Measurements from ENCODE around the gene CLK3. TPM values are rescaled to one million over a fixed set of nuclear protein-coding genes. Genes with fewer than 3 reads are reported as not detected.
A peak's percentile ranks its signal among the peaks of the same experiment; 100 is the strongest.

CLK3 gene
- total and polyA plus RNA-seq, 2 donors (not counting 3 experiments of a cell fraction or from before 2014, with no cell fraction given) = 75.5 to 121 TPM

- peak overlapping the region; percentile 98 for H3K9ac ChIP-seq (replicated peaks; ENCODE audit: extremely low read depth, insufficient read depth, low read length)
- peak overlapping the region; percentile 77 for H3K4me2 ChIP-seq (ENCODE audit: insufficient read depth, low read length)
- BruUV-seq (replicated peaks) = no TSS peak
- H3K4me3 ChIP-seq (replicated peaks in 1 of 3; ENCODE audit: insufficient read depth in 1 of 3, low read depth in 1 of 3, low read length in 3 of 3) = peak overlapping the region; percentile 21 to 93 (median 91)
- DNase-seq (ENCODE audit: low read depth, low spot score) = peak; percentile 77
- peaks cover 35% of the 10 kb centered on the region for H3K79me2 ChIP-seq (ENCODE audit: control insufficient read depth, insufficient read depth, low read length)
- FAIRE-seq = peak; percentile 63
- H3K27me3 ChIP-seq (ENCODE audit: control insufficient read depth in 2 of 2, insufficient read depth in 2 of 2, low read length in 2 of 2) = no peaks in the 10 kb centered on the region
- peaks cover 0 to 1% of the 10 kb centered on the region in 2 experiments for H3K36me3 ChIP-seq (ENCODE audit: control insufficient read depth in 2 of 2, extremely low read depth in 1 of 2, insufficient read depth in 2 of 2, low read length in 2 of 2)
- H3K4me1 ChIP-seq (ENCODE audit: control insufficient read depth, extremely low read depth, insufficient read depth, low read length) = peaks cover 9% of the 10 kb centered on the region
- H3K27ac ChIP-seq (ENCODE audit: insufficient read depth, low read depth, low read length) = no peak overlapping the region
- H2AFZ ChIP-seq (ENCODE audit: low read depth, low read length) = peak overlapping the region; percentile 82
- dilution Hi-C loops (cut with MboI; ENCODE audit: extremely low pct_ligation_motif_present, low sequenced_read_pairs) = no loop called here
- H3K9me1 ChIP-seq (replicated peaks; ENCODE audit: control insufficient read depth, extremely low read depth, insufficient read depth, low read length) = no peaks in the 10 kb centered on the region
- intact Hi-C loops (cut with micrococcal nuclease) = loop anchor here (1.0 to 2.0 kb wide), 4 partner anchors 15 to 153 kb away; partner anchors contain the start of gene UBL7
- ChIA-PET CTCF (interaction anchor here (0.6 to 3.1 kb wide), 3 partner anchors 16 to 122 kb away, joined by 3 to 7 read pairs (median 5); no protein-coding TSS in a partner anchor), POLR2A (interaction anchor here (1.1 to 1.7 kb wide), 2 partner anchors 16 to 68 kb away, joined by 3 to 5 read pairs; no protein-coding TSS in a partner anchor)
- H3K9me3 ChIP-seq (replicated peaks; ENCODE audit: control insufficient read depth, insufficient read depth, low read length) = no peaks in the 10 kb centered on the region
- peaks cover 6% of the 10 kb centered on the region for H4K20me1 ChIP-seq (replicated peaks; ENCODE audit: control insufficient read depth, extremely low read depth, insufficient read depth, low read length)
- no peak for TF ChIP-seq GATA2 (IDR thresholded peaks at IDR 0.05; ENCODE audit: insufficient read depth, insufficient read length, low read depth, low read length)
- no peak for TF ChIP-seq MAX (IDR thresholded peaks at IDR 0.05; ENCODE audit: insufficient read depth, insufficient read length)
- no peak for TF ChIP-seq JUN (IDR thresholded peaks at IDR 0.05; ENCODE audit: borderline replicate concordance, insufficient read depth, insufficient read length, low read depth)
- no peak for TF ChIP-seq CTCF (IDR thresholded peaks at IDR 0.05; ENCODE audit: extremely low read depth in 1 of 2, insufficient read depth in 1 of 2, low read depth in 1 of 2, low read length in 2 of 2)
- TF ChIP-seq POLR2A (IDR thresholded peaks at IDR 0.05; ENCODE audit: low read depth, low read length) = no peak
- TF ChIP-seq FOS (IDR thresholded peaks at IDR 0.05; ENCODE audit: borderline replicate concordance, insufficient read depth, low read length) = no peak
- no peak for TF ChIP-seq EZH2 (IDR thresholded peaks at IDR 0.05; ENCODE audit: borderline replicate concordance, low read depth, low read length, severe bottlenecking)
- no peak for TF ChIP-seq MYC (IDR thresholded peaks at IDR 0.05; ENCODE audit: low read depth, low read length)
- TF ChIP-seq POLR2AphosphoS5 (IDR thresholded peaks at IDR 0.05; ENCODE audit: insufficient read depth, low read depth, low read length) = no peak
These were observed 1.5 kb upstream of the CLK3 start for GRCh38 chr15:74613953-74614743.

All from endothelial cell of umbilical vein (primary cell).